G401 (cell line): ENCODE measurements around the gene GMIP. TPM values are rescaled to one million over a fixed set of nuclear protein-coding genes. Genes with fewer than 3 reads are reported as not detected.

Source experiments
- DNase-seq: peaks from one replicate; pipeline ENCODE4 v3.0.0-alpha.2; 2015; ENCODE audit warnings: low spot score
- in situ Hi-C: cut with HindIII; loops from 2 replicates; pipeline ENCODE4 v1.10.0; 2016; ENCODE audit warnings: low sequenced_read_pairs, mixed read lengths
- total RNA-seq: library from RNA; depleted of rRNA; stranded (reverse); fragments of >200 nt; shearing (Covaris generic); gene quantifications from 2 replicates; pipeline ENCODE4 v1.2.3, GENCODE V29; 2014

GMIP gene
- total RNA-seq, 1 experiment from 2014 or later: 5.8 TPM

- DNase-seq: no peak
- in situ Hi-C loops: no loop called here
These were observed 18.3 kb upstream of the GMIP start for GRCh38 chr19:19661675-19662251.

- no peak for DNase-seq
- in situ Hi-C loops: no loop called here
These were observed 17.8 kb upstream of the GMIP start for GRCh38 chr19:19661141-19661674.

- no peak for DNase-seq
- in situ Hi-C loops: no loop called here
These were observed 16.3 kb upstream of the GMIP start for GRCh38 chr19:19659646-19660245.

GRCh38 chr19:19657397-19657783 lies 13.9 kb upstream of the GMIP start:
- in situ Hi-C loops: no loop called here
- peak; percentile 90 for DNase-seq

- DNase-seq: no peak
- in situ Hi-C loops: no loop called here
These were observed 13.3 kb upstream of the GMIP start for GRCh38 chr19:19656451-19657396.

GRCh38 chr19:19655641-19656343 lies 12.3 kb upstream of the GMIP start:
- DNase-seq: no peak
- in situ Hi-C loops: no loop called here

- DNase-seq: no peak
- in situ Hi-C loops: no loop called here
These were observed 11.7 kb upstream of the GMIP start for GRCh38 chr19:19655051-19655594.

- in situ Hi-C loops: no loop called here
- no peak for DNase-seq
These were observed 11.0 kb upstream of the GMIP start for GRCh38 chr19:19654441-19654840.

GRCh38 chr19:19653597-19654147 lies 10.2 kb upstream of the GMIP start:
- DNase-seq: no peak
- in situ Hi-C loops: no loop called here

GRCh38 chr19:19652482-19653295 lies 9.2 kb upstream of the GMIP start:
- no peak for DNase-seq
- in situ Hi-C loops: no loop called here

- DNase-seq: peak; percentile 68
- in situ Hi-C loops: no loop called here
These were observed 7.6 kb upstream of the GMIP start for GRCh38 chr19:19651076-19651475.

- no peak for DNase-seq
- in situ Hi-C loops: no loop called here
These were observed 6.9 kb upstream of the GMIP start for GRCh38 chr19:19650331-19650730.

GRCh38 chr19:19649580-19649995 lies 6.1 kb upstream of the GMIP start:
- in situ Hi-C loops: no loop called here
- no peak for DNase-seq

GRCh38 chr19:19649155-19649554 lies 5.7 kb upstream of the GMIP start:
- no peak for DNase-seq
- in situ Hi-C loops: no loop called here

- no peak for DNase-seq
- in situ Hi-C loops: no loop called here
These were observed 3.8 kb upstream of the GMIP start for GRCh38 chr19:19647037-19647835.

- DNase-seq: no peak
- in situ Hi-C loops: no loop called here
These were observed 1.9 kb upstream of the GMIP start for GRCh38 chr19:19645233-19645870.

GRCh38 chr19:19644054-19644388 lies 564 bp upstream of the GMIP start:
- DNase-seq: no peak
- in situ Hi-C loops: no loop called here
